Left lung (tissue), 10 donors: Measurements from ENCODE around the gene SPATA20. TPM values are rescaled to one million over a fixed set of nuclear protein-coding genes. Genes with fewer than 3 reads are reported as not detected.

Experiments
- ATAC-seq: fragments of 200-7000 bp; cut with Tn5 transposase; one replicate; pipeline ENCODE4 v1.9.1; 2020; ENCODE audit warnings: moderate library complexity
- DNase-seq, 4 donors: peaks; one replicate each; pipeline ENCODE4 v3.0.0-alpha.2; 2013 to 2020
- H3K27ac ChIP-seq, 2 donors: fragments of 200-600 bp; sonication (generic) in 1 of 2; one replicate each; pipeline versions ENCODE4 v1.5.0 to v1.8.0; 2020 to 2021
- H3K27me3 ChIP-seq, 2 donors: fragments of 200-600 bp; sonication (generic) in 1 of 2; one replicate each; pipeline versions ENCODE4 v1.5.0 to v1.8.0; 2020 to 2021
- H3K36me3 ChIP-seq, 2 donors: fragments of 200-600 bp; sonication (generic) in 1 of 2; one replicate each; pipeline versions ENCODE4 v1.5.0 to v1.8.0; 2020 to 2021
- H3K4me1 ChIP-seq, 2 donors: fragments of 200-600 bp; one replicate each; pipeline ENCODE4 v1.8.0; 2021
- H3K4me3 ChIP-seq, 2 donors: fragments of 200-600 bp; sonication (generic) in 1 of 2; one replicate each; pipeline versions ENCODE4 v1.5.0 to v1.8.0; 2020 to 2021; ENCODE audit warnings: mild to moderate bottlenecking in 1 of 2
- H3K9me3 ChIP-seq, 2 donors: fragments of 200-600 bp; sonication (generic) in 1 of 2; one replicate each; pipeline versions ENCODE4 v1.5.0 to v1.8.0; 2020 to 2021
- CTCF ChIP-seq, 2 donors: fragments of 200-600 bp; sonication (generic) in 1 of 2; IDR thresholded peaks; one replicate each; pipeline versions ENCODE4 v1.5.0 to v1.8.0; 2021; ENCODE audit warnings: antibody characterized with exemption in 2 of 2
- intact Hi-C, 2 donors: fragments of 100-400 bp; cut with DNase I; formaldehyde crosslinking; loops; one replicate each; pipeline versions ENCODE4 v1.11.2 to v1.14.2; 2022
- polyA plus RNA-seq, 6 donors: library from polyadenylated mRNA; unstranded; fragments of 120-200 nt; gene quantifications; one replicate each; pipeline ENCODE4 v1.2.1, GENCODE V29; 2013; ENCODE audit not compliant: insufficient read length in 6 of 6
- total RNA-seq, 2 donors: library from RNA; stranded (reverse); fragmentation: NEBNext Ultra II Directional; extraction: Animal tissue kit (Norgen Biotek cat#: 25700); gene quantifications; one replicate each; pipeline ENCODE4 v1.2.1, GENCODE V29; 2021
- donor health status: DM: no; HTN: yes; CAD: no.
- donor health status: DM: no; HTN: no; CAD: no.

SPATA20 gene
- total and polyA plus RNA-seq, 8 donors, result 37.6 to 60.5 (median 47.7) TPM

GRCh38 chr17:50540560-50541401 lies 6.2 kb upstream of the SPATA20 start:
- no peak for ATAC-seq
- Histone ChIP-seq H3K4me1 (peaks cover 13 to 23% of the 10 kb centered on the region in 2 donors), H3K36me3 (no peaks in the 10 kb centered on the region), H3K9me3 (no peaks in the 10 kb centered on the region), H3K27me3 (no peaks in the 10 kb centered on the region), H3K4me3 (no peak overlapping the region), H3K27ac (no peak overlapping the region)
- TF ChIP-seq CTCF (IDR thresholded peaks at IDR 0.05), result no peak
- peak in 1 of 4 donors; percentile 52 for DNase-seq
- intact Hi-C loops, result loop anchor here in 1 of 2 donors (10.0 kb wide), 1 partner anchor 414 kb away; no protein-coding TSS in a partner anchor

- Histone ChIP-seq H3K4me3 (peak overlapping the region; percentile 47 to 60), H3K27ac (peak overlapping the region in 1 of 2 donors; percentile 63), H3K4me1 (peaks cover 13 to 23% of the 10 kb centered on the region in 2 donors), H3K36me3 (no peaks in the 10 kb centered on the region), H3K9me3 (no peaks in the 10 kb centered on the region), H3K27me3 (no peaks in the 10 kb centered on the region)
- TF ChIP-seq CTCF (IDR thresholded peaks at IDR 0.05), result no peak
- DNase-seq (no peak), ATAC-seq (no peak)
- intact Hi-C loops, result loop anchor here in 1 of 2 donors (10.0 kb wide), 1 partner anchor 413 kb away; no protein-coding TSS in a partner anchor
Observed at GRCh38 chr17:50541402-50541715, 5.6 kb upstream of the SPATA20 start.

GRCh38 chr17:50541716-50542688 lies 5.0 kb upstream of the SPATA20 start:
- peak; percentile 78 to 99 (median 90) for DNase-seq
- intact Hi-C loops, result loop anchor here in 1 of 2 donors (10.0 kb wide), 1 partner anchor 413 kb away; no protein-coding TSS in a partner anchor
- peak; percentile 91 for ATAC-seq
- Histone ChIP-seq H3K27ac (peak overlapping the region; percentile 63 to 67), H3K4me3 (peak overlapping the region; percentile 47 to 60), H3K9me3 (no peaks in the 10 kb centered on the region), H3K27me3 (no peaks in the 10 kb centered on the region), H3K36me3 (no peaks in the 10 kb centered on the region), H3K4me1 (peaks cover 13 to 29% of the 10 kb centered on the region in 2 donors)
- TF ChIP-seq CTCF (IDR thresholded peaks at IDR 0.05), result peak in 1 of 2 donors; percentile 17

GRCh38 chr17:50542795-50543774 lies 3.9 kb upstream of the SPATA20 start:
- intact Hi-C loops, result loop anchor here in 1 of 2 donors (10.0 kb wide), 1 partner anchor 412 kb away; no protein-coding TSS in a partner anchor
- H3K4me3 ChIP-seq, result peak overlapping the region in 1 of 2 donors; percentile 47
- peak overlapping the region; percentile 63 to 67 for H3K27ac ChIP-seq
- H3K36me3 ChIP-seq, result no peaks in the 10 kb centered on the region
- no peaks in the 10 kb centered on the region for H3K27me3 ChIP-seq
- ATAC-seq, result peak; percentile 55
- no peak for TF ChIP-seq CTCF (IDR thresholded peaks at IDR 0.05)
- no peaks in the 10 kb centered on the region for H3K9me3 ChIP-seq
- DNase-seq, result peak in 2 of 4 donors; percentile 81 to 84
- peaks cover 20 to 39% of the 10 kb centered on the region in 2 donors for H3K4me1 ChIP-seq
